ENCODE measurements around the gene SPX. TPM values are rescaled to one million over a fixed set of nuclear protein-coding genes. Genes with fewer than 3 reads are reported as not detected.

The SPX gene
- total and polyA plus RNA-seq, 2 of the 4 experiments (the other 2 are of a cell fraction) = under 0.01 to 0.12 TPM

DNA sequence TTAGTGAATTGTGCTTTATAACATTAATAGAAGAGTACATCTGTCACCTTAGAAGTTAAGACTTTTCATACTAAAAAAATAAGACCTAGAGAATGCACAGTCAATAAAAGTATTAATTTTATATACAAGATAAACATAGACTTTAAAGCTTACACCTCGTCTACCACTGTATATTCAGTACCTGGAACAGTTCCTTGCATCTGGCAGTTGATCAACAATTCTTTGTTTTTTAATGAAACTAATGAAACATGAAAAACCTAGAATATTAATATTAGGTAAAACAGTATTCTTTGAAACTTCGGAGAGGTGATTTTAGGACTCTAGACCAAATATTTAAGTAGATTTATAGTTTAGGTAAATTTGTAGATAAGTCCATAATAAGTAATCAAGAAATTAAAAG is 20.2 kb upstream of the SPX start:
- no peak for ATAC-seq (ENCODE audit: low read depth)
- ChIA-PET POLR2A (ENCODE audit: unreplicated experiment) (no interaction called here), CTCF (no interaction called here)
- Histone ChIP-seq H3K18ac (ENCODE audit: low read depth, low read length) (no peak overlapping the region), H2AK9ac (replicated peaks; ENCODE audit: low read depth, low read length, poor library complexity) (no peak overlapping the region), H3K36me3 (ENCODE audit: control insufficient read depth, insufficient read depth, low read length) (peaks cover 2% of the 10 kb centered on the region), H2BK5ac (ENCODE audit: low read depth, low read length, poor library complexity, severe bottlenecking) (no peak overlapping the region), H3K27ac (ENCODE audit: insufficient read depth, low read length) (no peak overlapping the region), H2BK20ac (ENCODE audit: low read depth, low read length) (no peak overlapping the region), H4K91ac (ENCODE audit: insufficient read depth, low read depth, low read length) (no peak overlapping the region), H4K5ac (ENCODE audit: low read depth, low read length) (no peak overlapping the region), H2AK5ac (ENCODE audit: low read depth, low read length) (no peak overlapping the region), H3K79me1 (ENCODE audit: low read depth in 1 of 2, low read length in 2 of 2) (peaks cover 4 to 27% of the 10 kb centered on the region in 2 experiments; a peak in 3 of 4 replicates), H3K23ac (ENCODE audit: low read depth, low read length) (no peak overlapping the region), H3K27me3 (ENCODE audit: control insufficient read depth, insufficient read depth, low read length) (no peaks in the 10 kb centered on the region), H3K4ac (ENCODE audit: low read depth, low read length) (no peak overlapping the region), H2BK15ac (ENCODE audit: low read depth, low read length) (no peak overlapping the region), H3K56ac (ENCODE audit: extremely low read depth, insufficient read depth, low read length) (no peak overlapping the region), H3K9ac (ENCODE audit: low read depth, low read length) (no peak overlapping the region), H2BK120ac (ENCODE audit: low read depth, low read length) (no peak overlapping the region), H4K8ac (ENCODE audit: low read depth in 2 of 2, low read length in 2 of 2) (no peak overlapping the region), H3K4me2 (ENCODE audit: low read depth, low read length) (no peak overlapping the region), H3K4me1 (ENCODE audit: control insufficient read depth, insufficient read depth, low read length) (peaks cover 2% of the 10 kb centered on the region; the same call in 1 of the 2 replicates), H2AFZ (replicated peaks; ENCODE audit: low read length, poor library complexity) (no peak overlapping the region), H4K20me1 (ENCODE audit: insufficient read depth, low read length) (peaks cover 15% of the 10 kb centered on the region; the same call in 1 of the 2 replicates), H3K9me1 (ENCODE audit: insufficient read depth, low read length) (peaks cover 4% of the 10 kb centered on the region; the same call in 1 of the 2 replicates), H3K9me3 (ENCODE audit: control insufficient read depth, insufficient read depth, low read length) (no peaks in the 10 kb centered on the region), H3K14ac (replicated peaks; ENCODE audit: low read depth, low read length) (no peak overlapping the region), H3K4me3 (ENCODE audit: insufficient read depth, low read depth, low read length) (no peak overlapping the region)
- in situ Hi-C loops (cut with MboI; ENCODE audit: low sequenced_read_pairs) (loop anchor here (10.0 kb wide), 1 partner anchor 139 kb away; no protein-coding TSS in a partner anchor), intact Hi-C loops (cut with micrococcal nuclease) (no loop called here), dilution Hi-C loops (cut with HindIII; ENCODE audit: low sequenced_read_pairs, unreplicated experiment) (no loop called here)
- no peak for DNase-seq
- TF ChIP-seq MAFK (IDR thresholded peaks at IDR 0.05; ENCODE audit: low read depth, low read length) (no peak), BHLHE40 (IDR thresholded peaks at IDR 0.05; ENCODE audit: low read depth, low read length) (no peak), FOS (IDR thresholded peaks at IDR 0.05; ENCODE audit: low read depth, low read length) (no peak), CEBPB (IDR thresholded peaks at IDR 0.05; ENCODE audit: low read depth, low read length) (no peak), MXI1 (IDR thresholded peaks at IDR 0.05; ENCODE audit: borderline replicate concordance, low read depth, low read length) (no peak), SMC3 (IDR thresholded peaks at IDR 0.05; ENCODE audit: low read depth, low read length) (no peak), POLR2A (IDR thresholded peaks at IDR 0.05; ENCODE audit: low read depth, low read length) (no peak), NFE2L2 (IDR thresholded peaks at IDR 0.05; ENCODE audit: low read depth, low read length) (no peak), RFX5 (IDR thresholded peaks at IDR 0.05; ENCODE audit: low read depth, low read length) (no peak), RCOR1 (IDR thresholded peaks at IDR 0.05; ENCODE audit: insufficient replicate concordance, low read length) (no peak), MAZ (IDR thresholded peaks at IDR 0.05; ENCODE audit: borderline replicate concordance, low read depth, low read length) (no peak)
- TF ChIP-seq, protein P1, sequence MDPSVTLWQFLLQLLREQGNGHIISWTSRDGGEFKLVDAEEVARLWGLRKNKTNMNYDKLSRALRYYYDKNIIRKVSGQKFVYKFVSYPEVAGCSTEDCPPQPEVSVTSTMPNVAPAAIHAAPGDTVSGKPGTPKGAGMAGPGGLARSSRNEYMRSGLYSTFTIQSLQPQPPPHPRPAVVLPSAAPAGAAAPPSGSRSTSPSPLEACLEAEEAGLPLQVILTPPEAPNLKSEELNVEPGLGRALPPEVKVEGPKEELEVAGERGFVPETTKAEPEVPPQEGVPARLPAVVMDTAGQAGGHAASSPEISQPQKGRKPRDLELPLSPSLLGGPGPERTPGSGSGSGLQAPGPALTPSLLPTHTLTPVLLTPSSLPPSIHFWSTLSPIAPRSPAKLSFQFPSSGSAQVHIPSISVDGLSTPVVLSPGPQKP (IDR thresholded peaks at IDR 0.05; ENCODE audit: borderline replicate concordance, low read depth, low read length) = no peak
- TF ChIP-seq, protein P2, sequence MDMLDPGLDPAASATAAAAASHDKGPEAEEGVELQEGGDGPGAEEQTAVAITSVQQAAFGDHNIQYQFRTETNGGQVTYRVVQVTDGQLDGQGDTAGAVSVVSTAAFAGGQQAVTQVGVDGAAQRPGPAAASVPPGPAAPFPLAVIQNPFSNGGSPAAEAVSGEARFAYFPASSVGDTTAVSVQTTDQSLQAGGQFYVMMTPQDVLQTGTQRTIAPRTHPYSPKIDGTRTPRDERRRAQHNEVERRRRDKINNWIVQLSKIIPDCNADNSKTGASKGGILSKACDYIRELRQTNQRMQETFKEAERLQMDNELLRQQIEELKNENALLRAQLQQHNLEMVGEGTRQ (IDR thresholded peaks at IDR 0.05; ENCODE audit: low read depth, low read length) = no peak
- TF ChIP-seq, protein P3, sequence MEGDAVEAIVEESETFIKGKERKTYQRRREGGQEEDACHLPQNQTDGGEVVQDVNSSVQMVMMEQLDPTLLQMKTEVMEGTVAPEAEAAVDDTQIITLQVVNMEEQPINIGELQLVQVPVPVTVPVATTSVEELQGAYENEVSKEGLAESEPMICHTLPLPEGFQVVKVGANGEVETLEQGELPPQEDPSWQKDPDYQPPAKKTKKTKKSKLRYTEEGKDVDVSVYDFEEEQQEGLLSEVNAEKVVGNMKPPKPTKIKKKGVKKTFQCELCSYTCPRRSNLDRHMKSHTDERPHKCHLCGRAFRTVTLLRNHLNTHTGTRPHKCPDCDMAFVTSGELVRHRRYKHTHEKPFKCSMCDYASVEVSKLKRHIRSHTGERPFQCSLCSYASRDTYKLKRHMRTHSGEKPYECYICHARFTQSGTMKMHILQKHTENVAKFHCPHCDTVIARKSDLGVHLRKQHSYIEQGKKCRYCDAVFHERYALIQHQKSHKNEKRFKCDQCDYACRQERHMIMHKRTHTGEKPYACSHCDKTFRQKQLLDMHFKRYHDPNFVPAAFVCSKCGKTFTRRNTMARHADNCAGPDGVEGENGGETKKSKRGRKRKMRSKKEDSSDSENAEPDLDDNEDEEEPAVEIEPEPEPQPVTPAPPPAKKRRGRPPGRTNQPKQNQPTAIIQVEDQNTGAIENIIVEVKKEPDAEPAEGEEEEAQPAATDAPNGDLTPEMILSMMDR (conservative IDR thresholded peaks at IDR 0.05; ENCODE audit: low read depth, low read length) = no peak
- no CpG with 5 or more reads among the region's 2 CpGs for WGBS, 2 experiments (ENCODE audit: extremely low coverage in 2 of 2, insufficient read length in 1 of 2)
- no TSS peak for BruUV-seq (replicated peaks)
